ENCODE data around the gene TMEM14B.
A peak's percentile ranks its signal among the peaks of the same experiment; 100 is the strongest.
"Not testable (repeated sequence)": the region's sequence is repeated elsewhere in the genome, so short reads cannot be mapped to it uniquely, and the experiment has no call there.

The TMEM14B gene

DNA sequence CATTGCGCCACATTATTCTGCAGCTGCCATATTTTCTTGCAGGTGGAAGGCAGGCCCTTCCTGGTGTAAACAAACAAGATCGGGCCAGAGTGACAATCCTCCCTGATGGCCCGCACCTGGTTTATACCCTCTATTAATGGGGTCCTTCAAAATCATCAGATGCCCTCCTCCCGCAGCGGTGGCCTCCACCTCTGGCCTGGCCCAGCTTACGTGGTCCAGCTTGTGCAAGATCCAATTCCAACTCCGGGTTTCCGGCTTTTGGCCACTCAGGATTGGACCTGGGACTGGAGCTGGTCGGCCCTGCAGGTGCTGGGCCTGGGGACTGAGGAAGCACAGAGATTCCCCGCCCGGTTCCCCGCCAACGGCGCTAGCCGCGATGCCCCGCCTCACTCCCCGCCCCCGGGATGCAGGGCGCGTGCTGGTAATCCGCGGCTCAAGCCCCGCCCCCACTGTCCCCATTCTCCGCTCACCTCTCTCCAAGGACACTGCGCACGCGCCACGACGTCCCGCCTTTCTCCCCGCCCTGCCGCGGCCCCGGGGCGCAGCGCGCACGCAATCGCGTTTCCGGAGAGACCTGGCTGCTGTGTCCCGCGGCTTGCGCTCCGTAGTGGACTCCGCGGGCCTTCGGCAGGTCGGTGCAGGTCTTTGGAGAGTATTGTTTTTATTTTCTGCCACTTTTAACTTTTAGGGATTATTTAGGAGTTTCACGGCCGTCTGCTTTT is at the start of gene TMEM14B:
TMEM14B (plus strand) TSS at position 555 of the 722 bp plus-strand sequence. CDS start 1,441 bp downstream, outside the sequence.
- peak; percentile 94 for DNase-seq

DNA sequence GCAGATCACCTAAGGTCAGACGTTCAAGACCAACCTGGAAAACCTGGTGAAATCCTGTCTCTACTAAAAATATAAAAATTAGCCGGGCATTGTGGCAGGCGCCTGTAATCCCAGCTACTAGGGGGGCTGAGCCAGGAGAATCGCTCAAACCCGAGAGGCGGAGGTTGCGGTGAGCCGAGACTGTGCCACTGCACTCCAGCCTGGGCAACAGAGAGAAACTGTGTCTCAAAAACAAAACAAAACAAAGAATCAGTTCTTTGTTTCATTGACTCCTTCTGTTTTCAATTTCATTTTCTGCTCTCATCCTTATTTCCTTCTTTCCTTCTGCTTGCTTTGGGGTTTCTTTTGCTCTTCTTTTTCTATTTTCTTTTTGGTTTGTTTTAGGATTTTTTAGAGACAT is 33.6 kb upstream of the TMEM14B start:
- no peak for DNase-seq

DNA sequence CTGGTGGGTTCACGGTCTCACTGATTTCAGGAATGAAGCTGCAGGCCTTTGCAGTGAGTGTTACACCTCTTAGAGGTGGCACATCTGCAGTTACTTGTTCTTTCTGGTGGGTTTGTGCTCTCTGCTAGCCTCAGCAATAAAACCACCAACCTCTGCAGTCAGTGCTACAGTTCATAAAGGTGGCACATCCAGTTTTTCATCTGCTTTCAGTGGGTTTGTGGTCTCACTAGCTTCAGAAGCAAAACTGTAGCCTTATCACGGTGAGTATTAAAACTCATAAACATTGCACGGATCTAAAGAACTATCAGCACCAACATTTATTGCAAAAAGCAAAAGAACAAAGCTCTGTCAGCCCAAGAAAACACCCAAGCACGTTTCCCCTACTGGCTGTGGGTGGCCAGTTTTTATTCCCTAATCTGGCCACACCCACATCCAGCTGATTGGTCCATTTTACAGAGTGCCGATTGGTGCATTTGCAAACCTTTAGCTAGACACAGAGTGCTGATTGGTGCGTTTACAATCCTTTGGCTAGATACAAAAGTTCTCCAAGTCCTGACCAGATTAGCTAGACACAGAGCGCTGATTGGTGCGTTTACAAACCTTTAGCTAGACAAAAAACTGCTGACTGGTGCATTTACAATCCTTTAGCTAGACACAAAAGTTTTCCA is 28.2 kb upstream of the TMEM14B start:
- no peak for DNase-seq

DNA sequence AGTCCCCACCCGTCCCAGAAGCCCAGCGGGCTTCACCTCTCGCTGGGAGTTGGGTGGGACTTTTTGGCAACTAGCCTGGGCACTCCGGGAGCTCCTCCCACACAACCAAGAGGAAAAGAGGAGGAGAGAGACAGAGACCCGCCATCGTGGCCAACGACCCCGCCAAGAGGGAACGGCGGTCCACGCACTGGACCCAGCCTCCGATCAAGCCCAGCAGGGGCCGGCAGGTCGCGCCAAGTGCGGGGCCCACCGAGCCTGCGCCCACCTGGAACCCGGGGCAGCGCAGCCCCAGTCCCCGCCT is 27.7 kb upstream of the TMEM14B start:
- DNase-seq, result no peak

DNA sequence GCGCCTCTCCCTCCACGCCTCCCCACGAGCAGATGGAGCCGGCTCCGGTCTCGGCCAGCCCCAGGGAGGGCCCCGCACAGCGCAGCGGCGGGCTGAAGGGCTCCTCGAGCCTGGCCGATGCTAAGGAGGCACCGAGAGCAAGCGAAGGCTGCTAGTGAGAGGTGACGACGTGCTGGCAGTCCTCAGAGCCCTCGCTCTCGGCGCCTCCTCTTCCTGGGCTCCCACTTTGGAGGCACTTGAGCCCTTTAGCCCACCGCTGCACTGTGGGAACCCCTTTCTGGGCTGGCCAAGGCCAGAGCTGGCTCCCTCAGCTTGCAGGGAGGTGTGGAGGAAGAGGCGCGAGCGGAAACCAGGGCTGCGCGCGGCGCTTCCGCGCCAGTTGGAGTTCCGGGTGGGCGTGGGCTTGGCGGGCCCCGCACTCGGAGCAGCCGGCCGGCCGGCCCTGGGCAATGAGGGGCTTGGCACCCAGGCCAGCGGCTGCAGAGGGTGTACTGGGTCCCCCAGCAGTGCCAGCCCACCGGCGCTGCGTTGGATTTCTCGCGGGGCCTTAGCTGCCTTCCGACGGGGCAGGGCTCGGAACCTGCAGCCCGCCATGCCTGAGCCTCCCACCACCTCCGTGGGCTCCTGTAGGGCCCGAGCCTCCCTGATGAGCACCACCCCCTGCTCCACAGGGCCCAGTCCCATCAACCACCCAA is 27.2 kb upstream of the TMEM14B start:
- no peak for DNase-seq

DNA sequence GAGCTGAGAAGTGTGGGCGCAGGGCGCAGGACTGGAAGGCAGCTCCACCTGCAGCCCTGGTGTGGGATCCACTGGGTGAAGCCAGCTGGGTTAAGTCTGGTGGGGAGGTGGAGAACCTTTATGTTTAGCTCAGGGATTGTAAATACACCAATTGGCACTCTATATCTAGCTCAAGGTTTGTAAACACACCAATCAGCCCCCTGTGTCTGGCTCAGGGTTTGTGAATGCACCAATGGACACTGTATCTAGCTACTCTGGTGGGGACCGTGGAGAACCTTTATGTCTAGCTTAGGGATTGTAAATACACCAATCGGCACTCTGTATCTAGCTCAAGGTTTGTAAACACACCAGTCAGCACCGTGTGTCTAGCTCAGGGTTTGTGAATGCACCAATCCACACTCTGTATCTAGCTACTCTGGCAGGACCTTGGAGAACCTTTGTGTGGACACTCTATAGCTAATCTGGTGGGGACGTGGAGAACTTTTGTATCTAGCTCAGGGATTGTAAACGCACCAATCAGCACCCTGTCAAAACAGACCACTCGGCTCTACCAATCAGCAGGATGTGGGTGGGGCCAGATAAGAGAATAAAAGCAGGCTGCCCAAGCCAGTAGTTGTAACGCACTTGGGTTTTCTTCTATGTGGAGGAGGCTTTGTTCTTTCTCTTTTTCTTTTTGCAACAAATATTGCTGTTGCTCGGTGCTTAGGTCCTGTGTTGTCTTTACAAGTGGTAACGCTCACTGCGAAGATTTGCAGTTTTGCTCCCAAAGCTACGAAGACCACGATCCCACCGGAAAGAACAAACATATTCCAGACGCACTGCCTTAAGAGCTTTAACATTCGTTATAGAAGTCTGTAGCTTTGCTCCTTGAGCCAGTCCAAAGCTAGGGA is 26.4 kb upstream of the TMEM14B start:
- not testable (repeated sequence) for DNase-seq

DNA sequence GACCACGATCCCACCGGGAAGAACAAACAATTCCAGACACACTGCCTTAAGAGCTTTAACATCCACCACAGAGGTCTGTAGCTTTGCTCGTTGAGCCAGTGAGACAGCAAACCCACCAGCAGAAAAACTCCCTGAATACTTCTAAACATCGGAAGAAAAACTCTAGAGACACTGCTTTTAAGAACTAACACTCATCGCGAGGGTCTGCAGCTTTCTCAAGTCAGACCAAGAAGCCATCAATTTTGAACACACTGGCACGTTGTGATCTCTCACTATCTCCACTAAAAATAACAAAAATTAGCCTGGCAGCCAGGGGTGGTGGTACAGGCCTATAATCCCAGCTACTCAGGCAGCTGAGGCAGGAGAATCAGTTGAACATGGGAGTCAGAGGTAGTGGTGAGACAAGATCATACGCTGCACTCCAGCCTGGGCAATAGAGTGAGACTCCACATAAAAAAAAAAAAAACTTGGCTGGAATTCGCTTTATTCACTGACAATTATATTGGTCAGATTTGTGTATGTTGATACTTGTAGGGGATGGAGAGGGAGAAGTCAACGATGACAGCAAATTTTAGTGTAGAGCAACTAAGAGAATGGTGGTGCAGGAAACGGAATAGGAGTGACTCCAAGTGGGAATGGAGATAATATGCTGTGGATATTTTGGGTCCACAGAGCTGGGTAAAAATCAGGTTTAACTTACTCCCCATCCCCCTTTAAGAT is 25.6 kb upstream of the TMEM14B start:
- no peak for DNase-seq

DNA sequence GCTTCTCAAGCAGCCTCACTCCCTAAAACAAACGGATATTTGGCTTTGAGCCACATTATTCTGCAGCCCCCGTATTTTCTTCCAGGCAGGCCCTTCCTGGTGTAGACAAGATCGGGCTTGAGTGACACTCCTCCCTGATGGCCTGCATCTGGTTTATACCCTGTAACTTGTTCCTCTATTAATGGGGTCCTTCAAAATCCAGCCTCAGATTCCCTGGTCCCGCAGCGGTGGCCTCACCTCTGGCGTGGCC is 25.1 kb upstream of the TMEM14B start:
- DNase-seq, result no peak

DNA sequence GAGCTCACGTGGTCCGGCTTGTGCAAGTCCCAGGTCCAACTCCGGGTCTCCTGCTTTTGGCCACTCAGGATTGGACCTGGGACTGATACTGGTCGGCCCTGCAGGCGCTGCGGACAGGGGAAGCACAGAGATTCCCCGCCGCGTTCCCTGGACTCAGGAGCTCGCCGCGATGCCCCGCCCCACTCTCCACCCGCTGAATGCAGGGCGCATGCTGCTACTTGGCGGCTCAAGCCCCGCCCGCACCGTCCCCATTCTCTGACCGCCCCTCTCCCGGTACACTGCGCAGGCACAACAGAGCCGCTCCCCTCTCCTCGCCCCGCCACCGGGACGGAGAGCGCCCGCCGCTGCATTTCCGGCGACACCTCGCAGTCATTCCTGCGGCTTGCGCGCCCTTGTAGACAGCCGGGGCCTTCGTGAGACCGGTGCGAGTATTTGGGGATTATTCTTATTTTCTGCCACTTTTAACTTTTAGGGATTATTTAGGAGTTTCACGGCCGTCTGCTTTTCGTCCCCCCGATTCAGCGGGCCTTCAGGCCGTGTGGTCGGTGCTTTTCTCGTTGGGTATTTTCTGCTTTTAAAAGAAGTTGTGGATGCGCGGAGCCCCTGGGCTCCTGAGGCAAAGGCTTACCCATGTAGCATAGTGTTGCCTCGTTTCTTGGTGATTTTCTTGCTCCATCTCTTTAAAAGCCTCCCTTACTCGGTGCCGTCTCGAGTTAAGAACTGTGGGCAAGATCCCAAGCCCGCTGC is 24.6 kb upstream of the TMEM14B start, which contains the start of gene TMEM14C:
TMEM14C (plus strand) TSS at position 251 of the 747 bp plus-strand sequence. CDS start 1,544 bp downstream, outside the sequence.
- peak; percentile 98 for DNase-seq

DNA sequence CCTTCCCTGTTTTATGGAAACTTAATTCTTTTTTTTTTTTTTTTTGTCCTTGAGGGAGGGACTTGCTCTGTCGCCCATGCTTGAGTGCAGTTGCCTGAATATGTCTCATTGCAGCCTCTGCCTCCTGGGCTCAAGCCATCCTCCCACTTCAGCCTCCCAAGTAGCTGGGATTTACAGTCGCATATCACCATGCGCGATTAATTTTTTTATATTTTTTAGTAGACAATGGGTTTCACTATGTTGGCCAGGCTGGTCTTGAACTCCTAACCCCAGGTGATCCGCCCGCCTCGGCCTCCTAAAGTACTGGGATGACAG is 24.1 kb upstream of the TMEM14B start:
- DNase-seq, result no peak

DNA sequence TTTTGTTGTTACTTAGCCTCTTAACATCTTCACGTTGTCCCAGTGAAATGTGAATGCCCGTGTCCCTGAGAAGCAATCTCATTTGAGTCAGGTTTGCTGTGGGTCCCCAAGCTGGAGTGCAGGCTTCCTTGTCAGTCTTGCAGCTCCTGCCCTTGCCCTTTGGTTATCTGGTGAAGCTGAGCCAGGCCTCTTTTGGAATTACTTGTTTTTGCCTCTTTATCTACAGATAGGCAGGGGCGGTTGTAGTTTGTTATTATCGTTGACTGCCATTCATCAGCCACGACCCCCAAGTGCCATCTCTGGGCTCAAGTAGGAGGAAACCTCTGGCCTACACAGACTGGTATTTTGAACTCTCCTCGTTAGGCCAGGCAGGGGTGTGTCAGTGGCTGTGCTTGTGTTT is 22.6 kb upstream of the TMEM14B start:
- DNase-seq, result no peak

DNA sequence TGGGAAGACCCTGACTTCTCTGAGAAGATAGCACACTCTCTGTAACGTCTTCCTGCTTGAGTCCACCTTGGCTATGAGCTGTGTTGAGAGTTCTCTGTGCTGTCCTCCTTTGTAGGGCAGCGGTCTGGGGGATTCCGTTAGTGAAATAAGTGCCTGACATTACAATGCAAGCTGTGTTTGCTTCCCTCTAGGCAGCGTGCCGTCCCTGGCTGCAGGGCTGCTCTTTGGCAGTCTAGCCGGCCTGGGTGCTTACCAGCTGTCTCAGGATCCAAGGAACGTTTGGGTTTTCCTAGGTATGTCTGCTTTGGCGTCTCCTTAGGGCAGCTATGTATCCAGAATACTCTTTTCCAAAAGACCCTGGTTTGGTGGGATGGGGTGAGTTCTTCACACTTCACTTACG is 21.9 kb upstream of the TMEM14B start:
- DNase-seq, result no peak

DNA sequence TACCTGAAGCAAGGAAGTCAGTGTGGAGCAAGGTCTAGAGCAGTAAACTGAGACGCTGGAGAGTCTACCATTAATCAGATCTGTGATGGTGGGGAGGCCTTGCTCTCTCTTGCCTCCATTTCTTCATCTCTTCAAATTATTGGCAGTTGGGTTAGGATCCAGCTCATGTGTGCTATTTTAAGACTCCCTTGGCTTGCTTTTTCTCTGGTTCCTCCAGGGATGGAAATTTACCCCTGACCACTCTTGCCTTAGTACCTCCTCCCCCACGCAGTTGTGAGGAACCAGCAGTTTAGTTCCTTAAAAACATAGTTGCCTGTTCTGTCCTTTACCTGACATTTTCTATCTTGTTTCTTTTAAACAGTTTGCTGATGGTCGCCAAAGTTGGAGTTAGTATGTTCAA is 17.4 kb upstream of the TMEM14B start:
- DNase-seq, result no peak

DNA sequence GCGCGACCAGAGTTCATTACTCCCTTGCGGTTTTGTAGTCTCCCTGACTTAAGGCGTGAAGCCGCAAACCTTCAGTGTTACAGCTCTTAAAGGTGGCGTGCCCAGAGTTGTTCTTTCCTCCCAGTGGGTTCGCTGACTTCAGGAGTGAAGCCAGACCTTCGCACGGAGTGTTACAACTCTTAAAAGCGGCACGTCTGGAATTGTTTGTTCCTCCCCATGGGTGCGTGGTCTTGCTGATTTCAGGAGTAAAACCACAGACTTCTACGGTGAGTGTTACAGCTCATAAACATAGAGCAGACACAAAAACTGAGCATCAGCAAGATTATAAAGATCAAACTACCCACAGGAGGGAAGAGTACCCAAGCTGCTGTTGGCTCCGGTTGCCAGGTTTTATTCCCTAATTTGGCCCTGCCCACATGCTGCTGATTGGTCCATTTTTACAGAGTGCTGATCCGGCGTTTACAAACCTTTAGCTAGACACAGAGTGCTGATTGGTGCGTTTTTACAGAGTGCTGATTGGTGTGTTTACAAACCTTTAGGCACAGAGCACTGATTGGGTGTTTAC is 14.4 kb upstream of the TMEM14B start:
- peak; percentile 34 for DNase-seq

DNA sequence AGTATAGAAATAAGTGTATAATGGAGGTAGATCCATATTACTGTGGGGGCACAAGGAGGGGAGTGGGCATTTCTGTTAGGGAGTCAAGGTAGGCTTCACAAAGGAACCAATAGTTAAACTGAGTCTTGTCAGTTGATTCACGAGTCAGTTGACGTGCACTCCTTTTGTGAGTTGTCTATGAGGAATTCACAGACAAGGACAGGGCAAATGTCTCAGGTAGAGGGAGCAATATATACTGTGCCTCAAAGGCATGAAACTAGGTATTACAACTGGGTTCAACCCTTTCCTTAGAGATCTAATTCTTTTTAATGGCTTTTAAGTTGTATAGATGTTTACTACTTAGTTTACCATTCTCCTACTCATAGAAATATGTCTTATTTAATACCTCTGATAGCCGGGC is 13.7 kb upstream of the TMEM14B start:
- DNase-seq, result no peak

DNA sequence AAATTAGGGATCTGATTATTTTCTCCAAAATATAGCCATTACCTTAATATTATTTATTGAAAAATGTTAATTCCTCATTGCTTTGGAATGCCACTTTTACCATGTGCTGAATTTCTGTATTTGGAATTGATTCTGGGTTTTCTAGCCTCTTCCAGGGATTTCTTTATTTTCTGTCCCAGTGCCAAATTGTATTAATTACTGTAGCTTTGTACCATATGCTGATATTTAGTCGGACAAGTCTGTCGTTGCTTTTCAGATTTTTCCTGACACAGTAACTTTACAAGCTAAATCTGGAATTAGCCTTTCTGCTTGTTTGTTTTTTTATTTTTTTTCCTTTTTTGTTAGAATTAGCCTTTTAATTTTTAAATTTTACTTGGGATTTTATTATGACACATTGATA is 10.9 kb upstream of the TMEM14B start:
- DNase-seq, result no peak

DNA sequence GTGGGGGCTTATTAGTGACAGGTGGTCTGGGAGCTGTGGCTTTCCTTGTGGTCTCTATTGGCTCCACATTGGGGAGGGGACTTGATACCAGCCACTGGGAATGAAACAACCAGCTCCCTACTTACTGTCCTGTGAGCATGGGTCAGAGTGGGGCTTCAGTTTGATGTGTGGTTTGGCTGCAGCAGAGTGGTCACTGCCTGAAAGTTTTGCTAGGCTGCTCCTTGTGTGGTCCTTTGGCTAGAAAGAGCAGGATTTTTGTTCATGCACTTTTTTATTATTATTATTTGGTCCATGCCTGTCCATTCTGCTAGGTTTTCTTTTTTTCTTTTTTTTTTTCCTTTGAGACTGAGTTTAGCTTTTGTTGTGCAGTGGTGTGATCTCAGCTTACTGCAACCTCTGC is 7.5 kb upstream of the TMEM14B start:
- DNase-seq, result no peak

DNA sequence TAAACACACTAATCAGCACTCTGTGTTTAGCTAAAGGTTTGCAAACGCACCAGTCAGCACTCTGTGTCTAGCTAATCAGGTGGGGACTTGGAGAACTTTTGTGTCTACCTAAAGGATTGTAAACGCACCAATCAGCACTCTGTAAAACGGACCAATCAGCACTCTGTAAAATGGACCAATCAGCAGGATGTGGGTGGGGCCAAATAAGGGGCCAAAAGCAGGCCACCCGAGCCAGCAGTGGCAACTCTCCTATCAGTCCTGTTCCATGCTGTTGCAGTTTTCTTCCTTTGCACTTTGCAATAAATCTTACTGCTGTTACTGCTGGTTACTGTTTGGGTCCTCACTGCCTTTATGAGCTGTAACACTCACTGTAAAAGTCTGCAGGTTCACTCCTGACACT is 6.0 kb upstream of the TMEM14B start:
- not testable (repeated sequence) for DNase-seq

DNA sequence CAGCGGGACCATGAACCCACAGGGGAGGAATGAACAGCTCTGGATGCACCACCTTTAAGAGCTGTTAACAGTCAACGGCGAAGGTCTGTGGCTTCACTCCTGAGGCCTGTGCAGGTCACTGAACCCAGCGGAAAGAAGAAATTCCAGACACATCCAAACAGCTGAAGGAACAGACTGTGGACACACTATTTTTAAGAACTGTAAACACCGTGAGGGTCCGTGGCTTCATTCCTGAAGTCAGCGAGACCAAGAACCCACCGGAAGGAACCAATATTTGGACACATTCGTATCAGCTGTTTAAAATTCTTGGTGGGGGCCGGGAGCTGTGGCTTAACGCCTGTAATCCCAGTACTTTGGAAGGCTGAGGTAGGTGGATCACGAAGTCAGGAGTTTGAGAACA is 5.4 kb upstream of the TMEM14B start:
- DNase-seq, result no peak

DNA sequence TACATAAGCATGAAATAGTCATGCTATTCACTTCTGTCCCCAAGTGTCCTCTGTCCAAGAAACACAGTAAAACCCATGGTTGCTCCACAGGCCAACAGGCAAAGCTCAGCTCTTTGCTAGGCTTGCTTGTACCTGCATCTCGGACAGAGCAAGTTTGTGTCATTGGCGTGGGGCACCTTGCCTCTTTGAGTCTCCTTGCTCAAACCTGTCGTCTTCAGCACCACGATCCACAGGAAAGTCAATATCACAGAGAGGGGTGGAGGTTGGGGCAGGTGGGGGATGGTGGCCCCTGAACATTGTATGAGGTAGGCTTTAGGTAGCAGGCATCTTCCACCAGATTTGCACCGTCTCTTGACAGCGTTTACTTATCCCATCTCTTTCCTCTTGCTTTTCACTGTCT is 4.1 kb upstream of the TMEM14B start:
- no peak for DNase-seq

DNA sequence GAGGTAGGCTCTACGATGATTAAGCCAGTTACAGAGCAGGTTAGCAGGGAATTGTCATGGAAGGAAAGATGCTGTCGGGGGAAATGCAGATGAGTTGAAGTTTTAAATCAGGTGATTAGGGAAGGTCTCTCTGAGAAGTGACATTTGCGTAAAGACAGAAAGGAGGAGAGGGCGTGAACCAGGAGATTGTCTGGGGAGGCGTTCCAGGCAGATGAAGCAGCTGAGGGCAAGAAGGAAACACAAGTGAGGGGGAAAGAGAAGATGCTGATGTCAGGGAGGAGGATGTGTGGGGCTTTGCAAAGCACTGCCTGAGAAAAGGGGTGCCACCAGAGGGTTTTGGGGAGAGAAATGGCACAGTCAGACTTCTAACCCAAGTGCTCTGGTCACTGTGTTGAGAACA is 2.5 kb upstream of the TMEM14B start:
- no peak for DNase-seq

DNA sequence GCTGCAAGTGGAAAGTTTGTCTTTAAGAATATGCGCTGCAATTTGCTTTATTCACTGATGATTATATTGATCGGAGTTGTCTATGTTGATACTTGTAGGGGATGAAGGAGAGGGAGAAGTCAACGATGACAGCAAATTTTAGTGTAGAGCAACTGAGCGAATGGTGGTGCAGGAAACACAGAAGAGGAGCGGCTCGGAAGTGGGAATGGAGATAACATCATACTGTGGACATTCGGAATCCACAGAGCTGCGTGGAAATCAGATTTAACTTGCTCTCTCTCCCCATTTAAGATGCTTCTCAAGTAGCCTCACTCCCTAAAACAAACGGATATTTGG is 722 bp upstream of the TMEM14B start:
- DNase-seq, result no peak

Measured in NCI-H226 (cell line).